Measurements from ENCODE around the gene YTHDF2.

GRCh38 chr1:28789816-28790215 is 53.1 kb downstream of the YTHDF2 start:
- TF ChIP-seq, protein P1, sequence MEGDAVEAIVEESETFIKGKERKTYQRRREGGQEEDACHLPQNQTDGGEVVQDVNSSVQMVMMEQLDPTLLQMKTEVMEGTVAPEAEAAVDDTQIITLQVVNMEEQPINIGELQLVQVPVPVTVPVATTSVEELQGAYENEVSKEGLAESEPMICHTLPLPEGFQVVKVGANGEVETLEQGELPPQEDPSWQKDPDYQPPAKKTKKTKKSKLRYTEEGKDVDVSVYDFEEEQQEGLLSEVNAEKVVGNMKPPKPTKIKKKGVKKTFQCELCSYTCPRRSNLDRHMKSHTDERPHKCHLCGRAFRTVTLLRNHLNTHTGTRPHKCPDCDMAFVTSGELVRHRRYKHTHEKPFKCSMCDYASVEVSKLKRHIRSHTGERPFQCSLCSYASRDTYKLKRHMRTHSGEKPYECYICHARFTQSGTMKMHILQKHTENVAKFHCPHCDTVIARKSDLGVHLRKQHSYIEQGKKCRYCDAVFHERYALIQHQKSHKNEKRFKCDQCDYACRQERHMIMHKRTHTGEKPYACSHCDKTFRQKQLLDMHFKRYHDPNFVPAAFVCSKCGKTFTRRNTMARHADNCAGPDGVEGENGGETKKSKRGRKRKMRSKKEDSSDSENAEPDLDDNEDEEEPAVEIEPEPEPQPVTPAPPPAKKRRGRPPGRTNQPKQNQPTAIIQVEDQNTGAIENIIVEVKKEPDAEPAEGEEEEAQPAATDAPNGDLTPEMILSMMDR (IDR thresholded peaks at IDR 0.05): no peak
- no peak for TF ChIP-seq POLR2A (IDR thresholded peaks at IDR 0.05)
